Parietal lobe (tissue), 2 donors: ENCODE results near the gene DNAH17. TPM values are rescaled to one million over a fixed set of nuclear protein-coding genes. Genes with fewer than 3 reads are reported as not detected.

Experiments
- small RNA-seq: library from RNA; depleted of rRNA; stranded (forward); fragments of <200 nt; gene quantifications from one replicate; pipeline ENCODE3, GENCODE V24; 2014; ENCODE audit warnings: low replicate concordance
- total RNA-seq: library from RNA; depleted of rRNA; stranded (reverse); fragments of >200 nt; gene quantifications from one replicate; pipeline ENCODE4 v1.2.3, GENCODE V29; 2014

The DNAH17 gene
- total RNA-seq = 0.31 TPM

GRCh38 chr17:78577296-78577695, at the start of gene DNAH17:
Gene DNAH17, minus strand, starts transcription at chr17:78577396. Its CDS starts 2,339 bp downstream, at chr17:78575057.

GRCh38 chr17:78378225-78379130, 198.7 kb downstream of the DNAH17 start, which contains the start of gene PGS1:
Gene PGS1, plus strand, starts transcription at chr17:78378649. Its CDS starts 17 bp downstream, at chr17:78378666.

Small RNAs within 50 kb of the gene (small RNA-seq; reads per million reads assigned to genes)
- gene RF00415 (not detected), gene RN7SL454P (not detected)

Other genes with a start within 250 kb of the DNAH17 start
- gene SOCS3, start 217.3 kb downstream of the DNAH17 start, total RNA-seq = 3.1 TPM
- gene PGS1, start 198.7 kb downstream of the DNAH17 start, total RNA-seq = 54.8 TPM
- 102 TPM for gene CYTH1, start 204.9 kb upstream of the DNAH17 start, total RNA-seq